Astrocyte (in vitro differentiated cells and primary cell): ENCODE results near the gene SDR39U1. TPM values are rescaled to one million over a fixed set of nuclear protein-coding genes. Genes with fewer than 3 reads are reported as not detected.

Source experiments
- DNase-seq: peaks from one replicate; pipeline ENCODE4 v3.0.0-alpha.2; 2010; ENCODE audit warnings: low read depth
- FAIRE-seq: peaks from 2 replicates; lab custom pipeline; 2011; peaks lifted over from hg19 to GRCh38; lab: Jason Lieb, UNC
- H2AFZ ChIP-seq: 2 replicates; pipeline ENCODE4 v1.6.0; 2012; ENCODE audit warnings: low read depth, low read length, inconsistent platforms
- H3K27ac ChIP-seq: 2 replicates; pipeline ENCODE4 v1.5.1; 2011; ENCODE audit warnings: low read depth, low read length, inconsistent platforms
- H3K27me3 ChIP-seq: 2 replicates; pipeline ENCODE4 v1.6.0; 2011; ENCODE audit warnings: low read length, inconsistent platforms; ENCODE audit not compliant: insufficient read depth
- H3K36me3 ChIP-seq: 2 replicates; pipeline ENCODE4 v1.5.1; 2011; ENCODE audit warnings: low read length, inconsistent platforms; ENCODE audit not compliant: insufficient read depth
- H3K4me1 ChIP-seq: 2 replicates; pipeline ENCODE4 v1.5.1; 2011; ENCODE audit warnings: low read length, inconsistent platforms; ENCODE audit not compliant: insufficient read depth
- H3K4me2 ChIP-seq: 2 replicates; pipeline ENCODE4 v1.6.0; 2012; ENCODE audit warnings: low read length, inconsistent platforms
- H3K4me3 ChIP-seq: 2 replicates; pipeline ENCODE4 v1.5.1; 2011; ENCODE audit warnings: low read depth, mild to moderate bottlenecking, low read length, inconsistent platforms; ENCODE audit not compliant: insufficient read depth
- H3K79me2 ChIP-seq: 2 replicates; pipeline ENCODE4 v1.6.0; 2012; ENCODE audit warnings: mild to moderate bottlenecking, low read length, inconsistent platforms; ENCODE audit not compliant: insufficient read depth
- H3K9ac ChIP-seq: 2 replicates; pipeline ENCODE4 v1.6.0; 2012; ENCODE audit warnings: mild to moderate bottlenecking, low read length, inconsistent platforms
- H3K9me3 ChIP-seq: 2 replicates; pipeline ENCODE4 v1.5.1; 2012; ENCODE audit warnings: low read depth, mild to moderate bottlenecking, low read length, inconsistent platforms; ENCODE audit not compliant: insufficient read depth
- H4K20me1 ChIP-seq: 2 replicates; pipeline ENCODE4 v1.6.0; 2012; ENCODE audit warnings: low read length, inconsistent platforms; ENCODE audit not compliant: insufficient read depth
- H3K27ac Mint-ChIP-seq: one replicate; pipeline ENCODE4 v1.8.0; 2021; ENCODE audit warnings: mild to moderate bottlenecking, mixed read lengths; ENCODE audit not compliant: unreplicated experiment
- H3K27me3 Mint-ChIP-seq: one replicate; pipeline ENCODE4 v1.8.0; 2021; ENCODE audit warnings: low read depth, mixed read lengths; ENCODE audit not compliant: unreplicated experiment
- H3K36me3 Mint-ChIP-seq: one replicate; pipeline ENCODE4 v1.8.0; 2021; ENCODE audit warnings: low read depth, mixed read lengths; ENCODE audit not compliant: unreplicated experiment
- H3K4me1 Mint-ChIP-seq: one replicate; pipeline ENCODE4 v1.8.0; 2021; ENCODE audit warnings: low read depth, mixed read lengths; ENCODE audit not compliant: unreplicated experiment
- H3K4me3 Mint-ChIP-seq: one replicate; pipeline ENCODE4 v1.8.0; 2021; ENCODE audit warnings: mild to moderate bottlenecking, moderate library complexity, mixed read lengths; ENCODE audit not compliant: unreplicated experiment
- H3K9me3 Mint-ChIP-seq: one replicate; pipeline ENCODE4 v1.8.0; 2021; ENCODE audit warnings: mild to moderate bottlenecking, mixed read lengths; ENCODE audit not compliant: unreplicated experiment
- CTCF ChIP-seq: IDR thresholded peaks from 2 replicates; pipeline ENCODE4 v1.5.1; 2011; ENCODE audit warnings: low read depth, mild to moderate bottlenecking, inconsistent platforms, low read length, moderate library complexity; ENCODE audit not compliant: insufficient read depth
- EZH2 ChIP-seq: IDR thresholded peaks from 2 replicates; pipeline ENCODE4 v1.6.1; 2012; ENCODE audit warnings: mild to moderate bottlenecking, low read length, inconsistent platforms; ENCODE audit not compliant: insufficient read depth
- total RNA-seq: library from RNA; stranded (reverse); gene quantifications from 2 replicates; pipeline ENCODE4 v1.2.1, GENCODE V29; 2021

The SDR39U1 gene
- total RNA-seq, 1 donor from 2014 or later, result 28.1 TPM

DNA sequence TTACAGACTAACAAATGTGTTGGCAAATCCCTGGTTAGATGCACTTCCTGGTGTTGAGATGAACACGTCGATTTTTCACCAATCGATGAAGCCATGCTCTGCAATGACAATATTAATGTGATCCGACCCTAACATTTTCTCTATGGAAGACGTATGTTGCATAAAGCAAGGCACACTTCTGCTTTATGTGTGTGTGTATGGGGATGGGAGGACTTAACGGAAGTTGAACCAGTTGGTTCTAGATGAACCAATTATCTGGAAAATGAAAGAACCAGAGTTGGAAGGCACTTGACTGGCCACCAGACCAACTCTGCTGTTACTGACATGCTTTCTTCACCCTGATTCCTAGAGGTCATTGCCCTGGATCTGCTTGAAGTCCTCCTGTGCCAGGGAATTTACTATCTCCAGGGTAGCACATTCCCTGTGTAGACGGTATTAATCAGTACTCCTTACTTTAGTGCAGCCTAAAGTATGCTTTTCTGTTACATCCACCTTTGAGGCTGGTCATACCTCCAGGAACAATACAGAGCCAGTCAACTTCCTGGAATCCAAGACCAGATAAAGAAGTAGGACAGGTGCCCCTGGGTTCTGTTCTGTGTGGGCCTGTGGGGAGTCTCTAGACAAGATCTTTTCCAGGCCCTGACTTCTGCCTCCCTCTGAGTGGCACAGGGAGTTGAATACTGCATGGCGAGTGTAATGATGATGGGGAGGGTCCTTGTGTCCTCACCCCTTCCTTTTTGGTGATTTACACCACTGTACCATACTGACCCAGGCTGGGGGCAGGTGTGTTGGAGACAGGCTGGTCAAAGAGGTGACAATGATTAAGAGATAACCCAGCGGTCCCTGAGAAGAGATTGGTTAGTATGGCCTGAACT, 4.1 kb downstream of the SDR39U1 start:
- Histone ChIP-seq H2AFZ (no peak overlapping the region), H3K79me2 (peaks cover 32% of the 10 kb centered on the region), H3K36me3 (peaks cover 31% of the 10 kb centered on the region), H3K9ac (no peak overlapping the region), H3K4me3 (no peak overlapping the region), H3K4me2 (no peak overlapping the region), H3K9me3 (no peaks in the 10 kb centered on the region), H3K27me3 (no peaks in the 10 kb centered on the region), H3K27ac (no peak overlapping the region), H4K20me1 (peaks cover 53% of the 10 kb centered on the region), H3K4me1 (peaks cover 12% of the 10 kb centered on the region)
- no peaks in the 10 kb centered on the region for H3K27me3 Mint-ChIP-seq
- FAIRE-seq (no peak), DNase-seq (no peak)
- no peak overlapping the region for H3K27ac Mint-ChIP-seq
- no peak overlapping the region for H3K4me3 Mint-ChIP-seq
- H3K4me1 Mint-ChIP-seq, result peaks cover 3% of the 10 kb centered on the region
- TF ChIP-seq EZH2 (no peak), CTCF (no peak)
- no peaks in the 10 kb centered on the region for H3K9me3 Mint-ChIP-seq
- H3K36me3 Mint-ChIP-seq, result peaks cover 9% of the 10 kb centered on the region

DNA sequence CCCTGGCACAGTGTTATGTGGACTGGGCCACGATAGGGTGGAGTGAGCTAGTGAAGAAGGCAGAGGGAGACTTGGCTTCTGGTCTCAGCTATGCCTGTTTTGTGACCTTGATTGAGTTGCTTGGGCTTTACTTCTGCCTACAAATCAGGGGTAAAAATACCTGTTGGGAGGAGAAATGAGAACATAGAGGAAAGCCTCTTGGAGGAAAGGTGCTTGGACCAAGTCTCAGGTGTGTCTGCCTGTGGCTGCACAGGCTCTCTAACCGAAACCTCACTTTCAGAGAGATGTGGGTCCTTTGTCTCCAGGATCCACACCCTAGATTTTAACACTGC, 4.9 kb downstream of the SDR39U1 start:
- H3K27ac Mint-ChIP-seq, result no peak overlapping the region
- H3K27me3 Mint-ChIP-seq, result no peaks in the 10 kb centered on the region

More for the DNA sequence above, 4.9 kb downstream of the SDR39U1 start:
- Histone ChIP-seq H3K9ac (no peak overlapping the region), H3K36me3 (peaks cover 38% of the 10 kb centered on the region), H3K4me3 (no peak overlapping the region), H4K20me1 (peaks cover 60% of the 10 kb centered on the region), H3K4me2 (no peak overlapping the region), H3K9me3 (no peaks in the 10 kb centered on the region), H3K27ac (no peak overlapping the region), H3K79me2 (peaks cover 37% of the 10 kb centered on the region), H3K4me1 (peaks cover 13% of the 10 kb centered on the region), H2AFZ (no peak overlapping the region), H3K27me3 (no peaks in the 10 kb centered on the region)
- DNase-seq (no peak), FAIRE-seq (no peak)
- Mint-ChIP-seq H3K36me3 (peaks cover 9% of the 10 kb centered on the region), H3K4me3 (no peak overlapping the region), H3K9me3 (no peaks in the 10 kb centered on the region), H3K4me1 (peaks cover 8% of the 10 kb centered on the region)
- TF ChIP-seq EZH2 (no peak), CTCF (no peak)
